NT2/D1 (cell line): Measurements from ENCODE around the gene RFLNA.

Experiments
- DNase-seq: peaks from one replicate; pipeline ENCODE4 v3.0.0-alpha.2; 2011; ENCODE audit warnings: low read depth, low spot score
- H3K27me3 ChIP-seq: 2 replicates; pipeline ENCODE4 v1.6.0; 2011; ENCODE audit warnings: mild to moderate bottlenecking; ENCODE audit not compliant: insufficient read length, insufficient read depth
- H3K36me3 ChIP-seq: 2 replicates; pipeline ENCODE4 v1.6.1; 2011; ENCODE audit warnings: mild to moderate bottlenecking, low read length, mixed read lengths; ENCODE audit not compliant: insufficient read depth, insufficient read length
- H3K4me1 ChIP-seq: 2 replicates; pipeline ENCODE4 v1.5.1; 2011; ENCODE audit not compliant: insufficient read depth, insufficient read length
- H3K4me3 ChIP-seq: 2 replicates; pipeline ENCODE4 v1.5.1; 2011; ENCODE audit warnings: low read depth; ENCODE audit not compliant: insufficient read length
- H3K9ac ChIP-seq: 2 replicates; pipeline ENCODE4 v1.6.0; 2011; ENCODE audit warnings: low read depth; ENCODE audit not compliant: insufficient read length
- H3K9me3 ChIP-seq: 2 replicates; pipeline ENCODE4 v1.5.1; 2011; ENCODE audit warnings: mild to moderate bottlenecking, low read length; ENCODE audit not compliant: insufficient read depth
- SUZ12 ChIP-seq: IDR thresholded peaks from 2 replicates; pipeline ENCODE4 v1.6.1; 2011; ENCODE audit not compliant: insufficient read length, insufficient read depth; ENCODE audit errors: extremely low read depth
- YY1 ChIP-seq: IDR thresholded peaks from 2 replicates; pipeline ENCODE4 v1.6.1; 2011; ENCODE audit not compliant: insufficient read length, insufficient read depth
- ZNF274 ChIP-seq: IDR thresholded peaks from 2 replicates; pipeline ENCODE4 v1.6.1; 2011; ENCODE audit warnings: mild to moderate bottlenecking, low read depth, low read length

Gene RFLNA

DNA sequence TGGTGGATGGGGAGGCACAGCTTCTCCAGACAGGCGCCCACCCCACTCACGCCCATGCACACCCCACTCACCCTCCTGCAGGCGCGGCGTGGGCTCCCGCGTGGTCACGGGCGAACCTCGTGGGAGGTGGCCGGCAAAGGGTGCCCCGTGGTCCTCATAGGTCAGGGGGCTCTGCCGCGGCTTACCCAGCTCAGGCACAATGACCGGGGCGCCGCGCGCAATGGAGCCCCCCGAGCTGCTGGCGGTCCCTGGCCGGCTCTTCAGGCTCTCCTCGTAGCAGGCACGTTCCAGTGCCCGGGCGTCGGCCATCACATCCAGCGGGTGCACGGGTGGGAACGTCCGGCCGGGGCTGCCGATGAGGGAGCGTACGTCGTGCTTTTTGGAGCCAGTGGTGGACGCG, 49.6 kb downstream of the RFLNA start:
- no peak for DNase-seq
- H3K4me3 ChIP-seq, result no peak overlapping the region
- peaks cover 95% of the 10 kb centered on the region for H3K36me3 ChIP-seq
- H3K27me3 ChIP-seq, result no peaks in the 10 kb centered on the region
- TF ChIP-seq YY1, result no peak
- TF ChIP-seq ZNF274, result no peak
- no peak for TF ChIP-seq SUZ12
- no peaks in the 10 kb centered on the region for H3K9me3 ChIP-seq
- H3K4me1 ChIP-seq, result peaks cover 8% of the 10 kb centered on the region
- peak overlapping the region; percentile 10 for H3K9ac ChIP-seq

GRCh38 chr12:124345795-124346194, 50.9 kb downstream of the RFLNA start:
- Histone ChIP-seq H3K9ac (no peak overlapping the region), H3K27me3 (no peaks in the 10 kb centered on the region), H3K9me3 (no peaks in the 10 kb centered on the region), H3K4me1 (peaks cover 5% of the 10 kb centered on the region), H3K36me3 (peaks cover 96% of the 10 kb centered on the region), H3K4me3 (no peak overlapping the region)
- TF ChIP-seq ZNF274, result no peak
- no peak for TF ChIP-seq YY1
- no peak for TF ChIP-seq SUZ12
- no peak for DNase-seq

GRCh38 chr12:124346425-124347168, 51.7 kb downstream of the RFLNA start:
- H3K9me3 ChIP-seq, result no peaks in the 10 kb centered on the region
- H3K27me3 ChIP-seq, result no peaks in the 10 kb centered on the region
- no peak overlapping the region for H3K4me3 ChIP-seq
- H3K4me1 ChIP-seq, result peaks cover 5% of the 10 kb centered on the region
- no peak for DNase-seq
- peaks cover 96% of the 10 kb centered on the region for H3K36me3 ChIP-seq
- no peak for TF ChIP-seq ZNF274
- no peak for TF ChIP-seq SUZ12
- no peak for TF ChIP-seq YY1
- no peak overlapping the region for H3K9ac ChIP-seq

DNA sequence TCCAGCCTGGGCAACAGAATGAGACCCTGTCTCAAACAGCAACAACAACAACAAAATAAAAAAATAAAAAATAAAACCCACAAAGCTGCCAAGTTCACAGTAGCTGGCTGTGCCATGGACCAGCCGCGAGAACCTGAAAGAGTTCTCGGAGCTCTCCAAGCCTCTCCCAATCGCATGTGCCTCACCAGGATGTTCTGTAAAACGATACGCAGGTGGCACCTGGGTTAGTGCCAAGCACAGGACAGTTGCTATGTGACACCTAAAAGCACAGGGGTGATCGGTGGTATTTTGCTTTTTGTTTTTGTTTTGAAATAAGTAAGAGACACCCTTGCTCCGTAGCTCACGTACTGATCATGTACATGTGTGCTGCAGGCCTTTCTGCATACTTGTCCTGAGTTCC, 52.4 kb downstream of the RFLNA start:
- H3K27me3 ChIP-seq, result no peaks in the 10 kb centered on the region
- H3K9ac ChIP-seq, result no peak overlapping the region
- peaks cover 5% of the 10 kb centered on the region for H3K4me1 ChIP-seq
- H3K9me3 ChIP-seq, result no peaks in the 10 kb centered on the region
- peaks cover 98% of the 10 kb centered on the region for H3K36me3 ChIP-seq
- H3K4me3 ChIP-seq, result no peak overlapping the region
- DNase-seq, result no peak
- TF ChIP-seq YY1 (no peak), SUZ12 (no peak), ZNF274 (no peak)

- H3K27me3 ChIP-seq, result no peaks in the 10 kb centered on the region
- H3K36me3 ChIP-seq, result peaks cover 98% of the 10 kb centered on the region
- no peak for TF ChIP-seq SUZ12
- H3K9ac ChIP-seq, result no peak overlapping the region
- H3K4me3 ChIP-seq, result no peak overlapping the region
- peaks cover 5% of the 10 kb centered on the region for H3K4me1 ChIP-seq
- no peak for DNase-seq
- H3K9me3 ChIP-seq, result no peaks in the 10 kb centered on the region
These were observed 53.1 kb downstream of the RFLNA start for GRCh38 chr12:124347805-124348658.

DNA sequence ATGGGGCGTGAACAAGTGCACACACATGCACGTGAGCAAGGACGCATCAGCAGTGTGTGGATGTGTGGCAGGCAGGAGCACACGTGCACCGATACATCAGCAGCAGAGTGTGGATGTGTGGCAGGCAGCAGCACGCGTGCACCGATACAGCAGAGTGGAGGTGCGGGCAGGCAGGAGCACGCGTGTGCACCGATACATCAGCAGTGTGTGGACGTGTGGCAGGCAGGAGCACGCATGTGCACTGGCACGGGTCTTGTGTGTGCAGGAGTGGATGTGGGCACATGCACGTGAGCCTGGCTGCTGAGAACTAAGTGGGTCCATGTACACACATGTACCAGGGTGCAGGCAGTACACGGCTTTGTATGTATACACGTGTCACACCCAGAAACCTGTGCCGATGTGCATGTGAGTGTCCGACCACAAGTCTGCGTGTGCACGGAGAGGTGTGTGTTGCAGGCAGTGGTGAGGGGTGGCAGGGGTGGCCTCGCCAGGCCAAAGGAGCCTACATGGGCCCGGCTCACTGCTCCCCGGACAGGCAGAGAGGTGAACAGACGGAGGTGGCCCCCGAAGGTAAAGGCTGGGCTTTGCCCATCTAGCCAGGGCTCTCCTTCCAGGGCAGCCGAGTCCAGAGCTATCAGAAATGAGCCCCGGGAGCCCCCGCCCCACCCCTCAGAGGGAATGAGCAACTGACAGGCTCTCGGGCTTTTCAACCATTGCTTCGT, 53.9 kb downstream of the RFLNA start:
- TF ChIP-seq SUZ12 (no peak), YY1 (no peak), ZNF274 (no peak)
- Histone ChIP-seq H3K9me3 (no peaks in the 10 kb centered on the region), H3K36me3 (peaks cover 100% of the 10 kb centered on the region), H3K4me3 (no peak overlapping the region), H3K9ac (no peak overlapping the region), H3K4me1 (peaks cover 5% of the 10 kb centered on the region), H3K27me3 (no peaks in the 10 kb centered on the region)
- DNase-seq, result no peak

- Histone ChIP-seq H3K4me3 (no peak overlapping the region), H3K9me3 (no peaks in the 10 kb centered on the region), H3K9ac (no peak overlapping the region), H3K36me3 (peaks cover 100% of the 10 kb centered on the region), H3K4me1 (peaks cover 4% of the 10 kb centered on the region), H3K27me3 (no peaks in the 10 kb centered on the region)
- TF ChIP-seq ZNF274 (no peak), YY1 (no peak), SUZ12 (no peak)
- no peak for DNase-seq
These were observed 55.6 kb downstream of the RFLNA start for GRCh38 chr12:124350491-124350890.
